GM12801 (cell line): ENCODE results near the gene PDE2A.

Experiments
- CTCF ChIP-seq: IDR thresholded peaks from one replicate; pipeline ENCODE4 v1.5.1; 2011; ENCODE audit warnings: control low read depth; ENCODE audit not compliant: insufficient read length; ENCODE audit errors: extremely low read depth

The PDE2A gene

GRCh38 chr11:72586321-72587090 lies 87.7 kb downstream of the PDE2A start:
- no peak for TF ChIP-seq CTCF

GRCh38 chr11:72585762-72586311 lies 88.4 kb downstream of the PDE2A start:
- peak; percentile 64 for TF ChIP-seq CTCF

GRCh38 chr11:72584939-72585597 lies 89.2 kb downstream of the PDE2A start:
- TF ChIP-seq CTCF, result no peak

GRCh38 chr11:72584293-72584938 lies 89.8 kb downstream of the PDE2A start:
- TF ChIP-seq CTCF, result no peak

- TF ChIP-seq CTCF, result no peak
Observed at GRCh38 chr11:72583616-72584292, 90.5 kb downstream of the PDE2A start.

GRCh38 chr11:72583177-72583553 lies 91.1 kb downstream of the PDE2A start:
- TF ChIP-seq CTCF, result no peak
